Activated CD8-positive, alpha-beta memory T cell treated with anti-CD3 and anti-CD28 coated beads for 4 hours (primary cell): Measurements from ENCODE around the gene ZBTB46.

Source experiments
- DNase-seq, 2 donors: peaks; one replicate each; pipeline ENCODE4 v3.0.0-alpha.2; 2020; ENCODE audit warnings: low read depth in 2 of 2

Gene ZBTB46

DNA sequence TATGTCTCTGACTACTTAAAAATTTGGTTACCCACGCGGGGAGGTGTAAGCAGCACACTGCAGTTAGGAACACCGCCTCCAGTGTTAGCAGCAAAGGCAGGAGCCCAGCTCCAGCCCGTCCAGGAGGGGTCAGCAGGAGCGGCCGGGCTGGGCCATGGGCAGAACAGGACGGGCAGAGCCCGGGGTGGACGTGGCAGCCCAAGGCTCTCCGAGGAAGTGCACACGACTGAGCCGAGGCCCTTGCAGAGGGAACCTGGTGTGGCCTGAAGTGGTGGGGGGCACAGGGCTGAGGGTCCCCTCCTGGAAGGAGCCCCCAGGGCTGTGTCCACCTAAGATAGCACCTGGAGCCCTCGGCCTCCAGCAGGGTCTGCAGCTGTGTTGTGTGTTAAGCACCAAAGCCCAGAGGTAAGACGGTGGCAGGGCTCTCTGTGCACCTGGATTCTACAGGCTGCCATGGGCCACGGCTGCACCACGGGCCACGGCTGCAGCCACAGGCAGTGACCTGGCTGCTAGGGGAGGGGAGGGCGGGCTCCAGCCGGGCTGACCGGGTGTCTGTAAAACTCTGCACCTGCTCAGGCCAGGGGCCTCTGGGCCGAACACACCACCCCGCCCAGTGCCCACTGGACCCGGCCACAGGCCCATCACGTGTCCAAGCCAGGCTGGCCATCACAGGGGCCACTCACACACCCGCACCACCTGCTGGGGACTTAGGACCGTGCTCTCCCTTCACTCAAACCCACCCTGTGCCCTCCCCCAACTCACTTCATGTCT lies 84.9 kb downstream of the ZBTB46 start:
- DNase-seq = no peak

- no peak for DNase-seq
Observed at GRCh38 chr20:63745424-63745805, 85.6 kb downstream of the ZBTB46 start.

GRCh38 chr20:63744574-63745423 lies 86.3 kb downstream of the ZBTB46 start:
- DNase-seq = no peak

DNA sequence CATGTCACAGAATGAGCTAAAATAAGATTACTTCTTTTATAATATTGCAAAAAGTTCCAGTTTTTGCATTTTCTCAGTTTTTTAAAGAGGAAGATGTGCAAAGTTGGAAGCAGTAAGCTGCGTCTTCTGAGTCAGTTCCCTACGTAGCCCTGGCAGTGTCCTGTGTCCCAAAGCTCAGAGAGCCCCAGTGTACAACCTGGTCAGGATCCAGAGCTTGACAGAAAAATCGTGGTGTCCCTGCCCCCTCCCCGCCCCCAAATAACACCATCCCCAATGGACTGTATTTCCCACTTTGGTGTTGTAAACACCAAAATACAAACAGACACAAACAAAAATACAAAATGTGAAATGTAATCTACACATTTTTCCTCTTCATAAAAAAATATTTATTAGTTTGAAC lies 86.9 kb downstream of the ZBTB46 start:
- no peak for DNase-seq

- DNase-seq = no peak
Observed at GRCh38 chr20:63743210-63743970, 87.7 kb downstream of the ZBTB46 start.

GRCh38 chr20:63742381-63743024 lies 88.6 kb downstream of the ZBTB46 start:
- DNase-seq = no peak

- no peak for DNase-seq
Observed at GRCh38 chr20:63741676-63742380, 89.2 kb downstream of the ZBTB46 start.

DNA sequence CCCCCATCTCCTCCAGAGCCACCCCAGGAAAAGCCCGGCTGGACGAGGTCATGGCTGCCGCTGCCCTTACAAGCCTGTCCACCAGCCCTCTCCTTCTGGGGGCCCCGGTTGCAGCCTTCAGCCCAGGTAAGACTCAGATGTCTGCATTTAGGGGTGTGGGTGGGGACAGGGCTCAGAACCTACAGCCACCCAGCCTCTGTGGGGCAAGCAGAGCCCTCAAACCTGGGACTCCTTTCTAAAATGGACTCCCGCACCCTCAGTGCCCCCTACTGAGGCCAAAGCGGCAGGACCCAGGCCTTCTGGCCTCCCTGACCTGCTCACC lies 89.7 kb downstream of the ZBTB46 start:
- no peak for DNase-seq

- DNase-seq = no peak
Observed at GRCh38 chr20:63740627-63741353, 90.3 kb downstream of the ZBTB46 start.

DNA sequence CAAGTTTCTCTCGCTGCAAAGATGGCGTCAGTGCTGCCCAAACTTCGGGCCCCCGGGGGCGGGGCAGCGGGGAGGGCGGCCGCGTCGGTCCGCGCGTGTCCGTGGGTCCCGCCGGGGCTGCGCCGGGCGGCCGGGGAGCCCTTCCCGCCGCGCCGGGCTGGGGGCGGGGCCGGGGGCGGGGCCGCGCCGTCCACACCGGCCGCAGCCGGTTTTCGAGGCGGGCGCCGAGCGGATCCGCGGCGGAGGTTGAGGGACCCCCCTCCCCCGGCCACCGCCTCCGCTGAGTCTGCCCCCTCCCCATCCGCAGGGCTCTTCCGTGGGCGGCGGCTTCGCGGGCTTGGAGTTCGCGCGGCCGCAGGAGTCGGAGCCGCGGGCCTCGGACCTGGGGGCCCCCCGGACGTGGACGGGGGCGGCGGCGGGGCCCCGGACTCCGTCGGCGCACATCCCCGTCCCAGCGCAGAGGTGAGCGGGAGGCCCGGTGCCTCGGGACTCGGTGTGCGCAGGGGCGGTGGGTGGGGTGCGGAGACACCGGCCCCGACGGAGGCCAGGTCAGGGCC lies 90.9 kb downstream of the ZBTB46 start:
- DNase-seq = no peak

GRCh38 chr20:63739130-63740069 lies 91.7 kb downstream of the ZBTB46 start, which contains the start of gene SLC2A4RG:
Gene SLC2A4RG, plus strand, starts transcription at chr20:63739776. Its CDS starts 137 bp downstream, at chr20:63739913.
- DNase-seq = no peak

DNA sequence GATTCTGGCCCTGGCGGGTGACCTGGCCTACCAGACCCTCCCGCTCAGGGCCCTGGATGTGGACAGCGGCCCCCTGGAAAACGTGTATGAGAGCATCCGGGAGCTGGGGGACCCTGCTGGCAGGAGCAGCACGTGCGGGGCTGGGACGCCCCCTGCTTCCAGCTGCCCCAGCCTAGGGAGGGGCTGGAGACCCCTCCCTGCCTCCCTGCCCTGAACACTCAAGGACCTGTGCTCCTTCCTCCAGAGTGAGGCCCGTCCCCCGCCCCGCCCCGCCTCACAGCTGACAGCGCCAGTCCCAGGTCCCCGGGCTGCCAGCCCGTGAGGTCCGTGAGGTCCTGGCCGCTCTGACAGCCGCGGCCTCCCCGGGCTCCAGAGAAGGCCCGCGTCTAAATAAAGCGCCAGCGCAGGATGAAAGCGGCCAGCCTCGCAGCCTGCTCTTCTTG lies 92.4 kb downstream of the ZBTB46 start:
- no peak for DNase-seq

DNA sequence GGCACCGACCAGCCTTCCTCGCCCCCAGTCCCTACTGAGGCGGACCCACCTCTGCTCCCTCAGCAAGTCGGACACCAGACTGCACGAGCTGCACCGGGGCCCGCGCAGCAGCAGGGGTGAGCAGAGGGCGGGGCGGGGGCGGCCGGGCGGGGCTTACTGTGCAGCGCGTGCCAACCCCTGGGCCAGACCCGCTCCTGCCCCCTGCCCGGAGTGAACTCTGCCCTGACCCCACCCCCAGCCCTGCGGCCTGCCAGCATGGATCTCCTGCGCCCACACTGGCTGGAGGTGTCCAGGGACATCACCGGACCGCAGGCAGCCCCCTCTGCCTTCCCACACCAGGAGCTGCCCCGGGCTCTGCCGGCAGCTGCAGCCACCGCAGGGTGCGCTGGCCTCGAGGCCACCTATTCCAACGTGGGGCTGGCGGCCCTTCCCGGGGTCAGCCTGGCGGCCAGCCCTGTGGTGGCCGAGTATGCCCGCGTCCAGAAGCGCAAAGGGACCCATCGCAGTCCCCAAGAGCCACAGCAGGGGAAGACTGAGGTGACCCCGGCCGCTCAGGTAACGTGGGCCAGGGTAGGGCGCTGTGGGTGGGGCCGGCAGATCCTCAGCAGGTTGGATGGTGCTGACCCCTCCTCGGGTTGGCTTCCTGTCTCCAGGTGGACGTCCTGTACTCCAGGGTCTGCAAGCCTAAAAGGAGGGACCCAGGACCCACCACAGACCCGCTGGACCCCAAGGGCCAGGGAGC lies 92.9 kb downstream of the ZBTB46 start:
- no peak for DNase-seq

- DNase-seq = no peak
Observed at GRCh38 chr20:63737695-63737944, 93.4 kb downstream of the ZBTB46 start.

DNA sequence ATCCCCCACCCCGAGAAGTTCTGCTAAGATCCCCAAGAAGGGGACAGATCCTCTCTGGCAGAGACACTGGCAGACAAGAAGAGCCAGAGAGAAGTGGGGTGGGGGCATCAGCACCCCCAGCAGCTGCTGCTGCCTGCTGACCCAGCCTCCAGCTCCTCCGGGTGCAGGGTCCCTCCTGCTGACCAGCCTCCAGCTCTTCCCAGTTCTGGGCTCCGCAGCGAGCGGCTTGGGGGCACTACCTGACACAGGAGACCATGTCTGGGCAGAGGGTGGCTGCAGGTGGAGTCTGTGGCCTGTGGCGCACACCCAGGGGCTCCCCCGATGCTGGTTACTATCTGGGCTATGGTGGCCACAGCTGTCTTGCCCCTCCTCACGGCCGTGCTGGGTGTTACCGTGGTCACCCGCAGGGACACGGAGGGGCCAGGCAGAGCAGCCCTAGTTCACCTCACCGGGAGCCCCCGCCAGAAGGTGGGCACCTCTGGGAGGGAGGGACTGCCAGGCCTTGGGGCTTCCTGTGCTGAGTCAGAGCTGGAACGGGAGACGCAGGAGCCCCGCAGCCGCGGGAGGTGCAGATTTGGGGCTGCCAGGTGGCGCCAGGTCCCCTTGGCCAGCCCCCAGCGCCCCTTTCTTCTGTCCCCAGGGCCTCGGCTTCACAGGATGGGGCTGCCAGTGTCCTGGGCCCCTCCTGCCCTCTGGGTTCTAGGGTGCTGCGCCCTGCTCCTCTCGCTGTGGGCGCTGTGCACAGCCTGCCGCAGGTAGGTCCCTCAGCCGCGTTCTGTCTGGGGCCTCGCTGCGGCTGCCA lies 94.0 kb downstream of the ZBTB46 start:
- DNase-seq = peak in 1 of 2 donors; percentile 35

GRCh38 chr20:63735859-63736718 lies 95.0 kb downstream of the ZBTB46 start, which contains the start of gene LIME1:
Gene LIME1, plus strand, starts transcription at chr20:63736664. Its CDS starts 886 bp downstream, at chr20:63737550.
- peak; percentile 46 to 60 for DNase-seq
